ENCODE results near the gene SGIP1. TPM values are rescaled to one million over a fixed set of nuclear protein-coding genes. Genes with fewer than 3 reads are reported as not detected.
A peak's percentile ranks its signal among the peaks of the same experiment; 100 is the strongest.
"Not testable (repeated sequence)": the region's sequence is repeated elsewhere in the genome, so short reads cannot be mapped to it uniquely, and the experiment has no call there.

SGIP1 gene
- total RNA-seq, 2 experiments from 2014 or later = not detected

GRCh38 chr1:66788231-66788939 is 254.4 kb downstream of the SGIP1 start:
- peaks cover 9% of the 10 kb centered on the region for H3K4me1 Mint-ChIP-seq (ENCODE audit: low read depth)
- H3K27me3 Mint-ChIP-seq (ENCODE audit: low read depth) = peaks cover 2% of the 10 kb centered on the region
- H3K9me3 Mint-ChIP-seq (ENCODE audit: insufficient read depth) = no peaks in the 10 kb centered on the region
- no peak overlapping the region for H3K27ac Mint-ChIP-seq
- CTCF ChIA-PET = interaction anchor here (1.1 kb wide), 1 partner anchor 713 kb away, joined by 3 read pairs; no protein-coding TSS in a partner anchor
- H3K4me3 Mint-ChIP-seq = no peak overlapping the region
- H3K36me3 Mint-ChIP-seq (ENCODE audit: low read depth) = no peaks in the 10 kb centered on the region
- ATAC-seq = peak; percentile 76
- POLR2A ChIA-PET = interaction anchor here (1.6 kb wide), 1 partner anchor 49 kb away, joined by 7 read pairs; no protein-coding TSS in a partner anchor
- no peak for DNase-seq

- Mint-ChIP-seq H3K4me1 (ENCODE audit: low read depth) (peaks cover 9% of the 10 kb centered on the region), H3K27me3 (ENCODE audit: low read depth) (peaks cover 2% of the 10 kb centered on the region), H3K4me3 (no peak overlapping the region), H3K27ac (no peak overlapping the region), H3K9me3 (ENCODE audit: insufficient read depth) (no peaks in the 10 kb centered on the region), H3K36me3 (ENCODE audit: low read depth) (no peaks in the 10 kb centered on the region)
- DNase-seq (no peak), ATAC-seq (no peak)
- ChIA-PET CTCF (no interaction called here), POLR2A (no interaction called here)
These were observed 258.0 kb downstream of the SGIP1 start for GRCh38 chr1:66791621-66792610.

- H3K27ac Mint-ChIP-seq; H3K36me3 Mint-ChIP-seq (ENCODE audit: low read depth); H3K4me3 Mint-ChIP-seq; POLR2A ChIA-PET; CTCF ChIA-PET; H3K9me3 Mint-ChIP-seq (ENCODE audit: insufficient read depth); ATAC-seq; H3K4me1 Mint-ChIP-seq (ENCODE audit: low read depth); DNase-seq; H3K27me3 Mint-ChIP-seq (ENCODE audit: low read depth): not testable (repeated sequence)
These were observed 261.9 kb downstream of the SGIP1 start for GRCh38 chr1:66795839-66796238.

Small RNA genes within 50 kb of the gene (microRNA-seq; reads per million reads assigned to microRNA genes)
- not detected for gene MIR3117

Other genes with a start within 250 kb of the SGIP1 start
- gene DYNLT5, start 218.3 kb downstream of the SGIP1 start, total RNA-seq = not detected

Measured in activated CD8-positive, alpha-beta T cell treated with anti-CD3 and anti-CD28 coated beads, Interleukin-2, amount 10 ng/mL, durations not matched to agents 7 days and 5 days (primary cell).